Inferior parietal cortex (tissue), 1 donor: ENCODE measurements around the gene CYP26A1.
A peak's percentile ranks its signal among the peaks of the same experiment; 100 is the strongest.
"Not testable (repeated sequence)": the region's sequence is repeated elsewhere in the genome, so short reads cannot be mapped to it uniquely, and the experiment has no call there.

Experiments
- DNase-seq: peaks from one replicate; pipeline ENCODE4 v3.0.0-alpha.2; 2016; ENCODE audit errors: extremely low spot score

CYP26A1 gene

GRCh38 chr10:93080350-93081046 is 6.8 kb downstream of the CYP26A1 start:
- peak; percentile 68 for DNase-seq

- no peak for DNase-seq
Observed at GRCh38 chr10:93081318-93081717, 7.6 kb downstream of the CYP26A1 start.

GRCh38 chr10:93081834-93082233 is 8.1 kb downstream of the CYP26A1 start:
- no peak for DNase-seq

- DNase-seq = no peak
Observed at GRCh38 chr10:93083743-93084539, 10.2 kb downstream of the CYP26A1 start.

- DNase-seq = no peak
Observed at GRCh38 chr10:93085272-93085859, 11.7 kb downstream of the CYP26A1 start.

GRCh38 chr10:93086289-93086688 is 12.6 kb downstream of the CYP26A1 start:
- DNase-seq = no peak

- no peak for DNase-seq
Observed at GRCh38 chr10:93087846-93088245, 14.2 kb downstream of the CYP26A1 start.

- DNase-seq = no peak
Observed at GRCh38 chr10:93088466-93088865, 14.8 kb downstream of the CYP26A1 start.

GRCh38 chr10:93090619-93091018 is 16.9 kb downstream of the CYP26A1 start:
- DNase-seq = no peak

- DNase-seq = no peak
Observed at GRCh38 chr10:93091960-93092359, 18.3 kb downstream of the CYP26A1 start.

- DNase-seq = no peak
Observed at GRCh38 chr10:93095225-93095624, 21.5 kb downstream of the CYP26A1 start.

GRCh38 chr10:93096901-93097300 is 23.2 kb downstream of the CYP26A1 start:
- no peak for DNase-seq

- no peak for DNase-seq
Observed at GRCh38 chr10:93097386-93097785, 23.7 kb downstream of the CYP26A1 start.

GRCh38 chr10:93098816-93099215 is 25.1 kb downstream of the CYP26A1 start:
- no peak for DNase-seq

GRCh38 chr10:93099670-93100069 is 26.0 kb downstream of the CYP26A1 start:
- DNase-seq = no peak

- DNase-seq = not testable (repeated sequence)
Observed at GRCh38 chr10:93101148-93101547, 27.5 kb downstream of the CYP26A1 start.

- DNase-seq = no peak
Observed at GRCh38 chr10:93103953-93104352, 30.3 kb downstream of the CYP26A1 start.

GRCh38 chr10:93106631-93107072 is 33.0 kb downstream of the CYP26A1 start:
- DNase-seq = no peak

GRCh38 chr10:93110472-93111146 is 36.9 kb downstream of the CYP26A1 start:
- no peak for DNase-seq

- no peak for DNase-seq
Observed at GRCh38 chr10:93113042-93113441, 39.3 kb downstream of the CYP26A1 start.

- peak; percentile 13 for DNase-seq
Observed at GRCh38 chr10:93115661-93116383, 42.1 kb downstream of the CYP26A1 start.
